Stimulated activated naive B cell treated with anti-CD40 and anti-IgM and Interleukin-4, amounts not matched to agents 10 μg/mL and 1 μg/mL and 100 μg/mL, for 72 hours (primary cell): ENCODE results near the gene ATRNL1.

Experiments
- ATAC-seq, 2 donors: fragments of 150-1000 bp; cut with Tn5 transposase; replicated peaks; 2 replicates each; pipeline ENCODE4 v1.10.0; 2021; ENCODE audit warnings: moderate library complexity in 1 of 2
- DNase-seq: peaks from one replicate; pipeline ENCODE4 v3.0.0; 2021
- H3K27ac Mint-ChIP-seq: one replicate; pipeline ENCODE4 v1.8.0; 2022; ENCODE audit warnings: mild to moderate bottlenecking, mixed read lengths
- H3K27me3 Mint-ChIP-seq, 2 donors: one replicate each; pipeline ENCODE4 v1.8.0; 2022; ENCODE audit warnings: mixed read lengths in 2 of 2
- H3K36me3 Mint-ChIP-seq, 2 donors: one replicate each; pipeline ENCODE4 v1.8.0; 2022; ENCODE audit warnings: mixed read lengths in 2 of 2, mild to moderate bottlenecking in 1 of 2
- H3K4me1 Mint-ChIP-seq, 2 donors: one replicate each; pipeline ENCODE4 v1.8.0; 2022; ENCODE audit warnings: mixed read lengths in 2 of 2, mild to moderate bottlenecking in 1 of 2
- H3K4me3 Mint-ChIP-seq, 2 donors: one replicate each; pipeline ENCODE4 v1.8.0; 2022; ENCODE audit warnings: mild to moderate bottlenecking in 2 of 2, mixed read lengths in 2 of 2, moderate library complexity in 1 of 2
- H3K9me3 Mint-ChIP-seq, 2 donors: one replicate each; pipeline ENCODE4 v1.8.0; 2022; ENCODE audit warnings: mixed read lengths in 2 of 2, mild to moderate bottlenecking in 1 of 2

Gene ATRNL1

DNA sequence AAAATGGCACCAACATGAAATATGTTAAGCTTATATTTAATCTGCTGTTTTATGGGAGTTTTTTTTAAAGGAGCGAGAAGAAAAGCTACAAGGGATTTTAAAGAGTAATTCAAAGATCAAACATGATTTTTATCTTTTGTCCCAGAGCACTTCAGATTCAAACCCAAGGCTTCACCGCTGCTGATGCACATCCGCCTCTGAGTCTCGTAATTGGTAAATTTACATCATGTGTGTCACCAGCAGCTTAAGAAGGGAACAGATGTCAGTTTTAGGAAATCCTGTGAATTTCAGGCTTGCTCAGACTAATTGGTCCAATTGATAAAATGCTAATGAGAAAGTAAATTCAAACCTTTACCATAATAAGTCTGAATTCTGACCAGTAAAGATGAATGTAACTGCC is 773.5 kb downstream of the ATRNL1 start:
- Mint-ChIP-seq H3K9me3 (no peaks in the 10 kb centered on the region), H3K27ac (no peak overlapping the region), H3K27me3 (no peaks in the 10 kb centered on the region), H3K36me3 (no peaks in the 10 kb centered on the region), H3K4me3 (no peak overlapping the region), H3K4me1 (no peaks in the 10 kb centered on the region)
- DNase-seq = no peak
- no peak for ATAC-seq

- ATAC-seq (no peak), DNase-seq (no peak)
- Mint-ChIP-seq H3K4me3 (no peak overlapping the region), H3K27me3 (no peaks in the 10 kb centered on the region), H3K4me1 (no peaks in the 10 kb centered on the region), H3K36me3 (no peaks in the 10 kb centered on the region), H3K9me3 (no peaks in the 10 kb centered on the region), H3K27ac (no peak overlapping the region)
Observed at GRCh38 chr10:115867305-115867704, 774.1 kb downstream of the ATRNL1 start.

- ATAC-seq = no peak
- no peak overlapping the region for H3K4me3 Mint-ChIP-seq
- DNase-seq = no peak
- no peaks in the 10 kb centered on the region for H3K27me3 Mint-ChIP-seq
- H3K36me3 Mint-ChIP-seq = no peaks in the 10 kb centered on the region
- peaks cover 0 to 2% of the 10 kb centered on the region in 2 donors for H3K9me3 Mint-ChIP-seq
- no peak overlapping the region for H3K27ac Mint-ChIP-seq
- H3K4me1 Mint-ChIP-seq = no peaks in the 10 kb centered on the region
Observed at GRCh38 chr10:115871855-115872254, 778.7 kb downstream of the ATRNL1 start.

GRCh38 chr10:115875172-115875571 is 782.0 kb downstream of the ATRNL1 start:
- H3K36me3 Mint-ChIP-seq = no peaks in the 10 kb centered on the region
- ATAC-seq (no peak), DNase-seq (no peak)
- no peak overlapping the region for H3K27ac Mint-ChIP-seq
- H3K27me3 Mint-ChIP-seq = no peaks in the 10 kb centered on the region
- peaks cover 2 to 3% of the 10 kb centered on the region in 2 donors for H3K9me3 Mint-ChIP-seq
- H3K4me3 Mint-ChIP-seq = no peak overlapping the region
- H3K4me1 Mint-ChIP-seq = no peaks in the 10 kb centered on the region

- no peaks in the 10 kb centered on the region for H3K4me1 Mint-ChIP-seq
- H3K27me3 Mint-ChIP-seq = no peaks in the 10 kb centered on the region
- H3K4me3 Mint-ChIP-seq = no peak overlapping the region
- peaks cover 2 to 3% of the 10 kb centered on the region in 2 donors for H3K9me3 Mint-ChIP-seq
- no peak for DNase-seq
- H3K36me3 Mint-ChIP-seq = no peaks in the 10 kb centered on the region
- peak; percentile 51 to 65 for ATAC-seq
- H3K27ac Mint-ChIP-seq = no peak overlapping the region
Observed at GRCh38 chr10:115879372-115880089, 786.4 kb downstream of the ATRNL1 start.

- H3K27ac Mint-ChIP-seq = no peak overlapping the region
- peaks cover 2 to 6% of the 10 kb centered on the region in 2 donors for H3K9me3 Mint-ChIP-seq
- no peaks in the 10 kb centered on the region for H3K36me3 Mint-ChIP-seq
- H3K4me3 Mint-ChIP-seq = no peak overlapping the region
- DNase-seq (no peak), ATAC-seq (no peak)
- H3K27me3 Mint-ChIP-seq = no peaks in the 10 kb centered on the region
- no peaks in the 10 kb centered on the region for H3K4me1 Mint-ChIP-seq
Observed at GRCh38 chr10:115882021-115882420, 788.9 kb downstream of the ATRNL1 start.

- no peak for ATAC-seq
- Mint-ChIP-seq H3K4me3 (no peak overlapping the region), H3K27me3 (no peaks in the 10 kb centered on the region), H3K9me3 (peaks cover 4 to 6% of the 10 kb centered on the region in 2 donors), H3K4me1 (no peaks in the 10 kb centered on the region), H3K27ac (no peak overlapping the region), H3K36me3 (no peaks in the 10 kb centered on the region)
- DNase-seq = no peak
Observed at GRCh38 chr10:115883372-115883771, 790.2 kb downstream of the ATRNL1 start.

- DNase-seq (no peak), ATAC-seq (no peak)
- Mint-ChIP-seq H3K36me3 (no peaks in the 10 kb centered on the region), H3K4me1 (no peaks in the 10 kb centered on the region), H3K27ac (no peak overlapping the region), H3K4me3 (no peak overlapping the region), H3K27me3 (no peaks in the 10 kb centered on the region), H3K9me3 (peaks cover 3 to 4% of the 10 kb centered on the region in 2 donors)
Observed at GRCh38 chr10:115884331-115884730, 791.2 kb downstream of the ATRNL1 start.

DNA sequence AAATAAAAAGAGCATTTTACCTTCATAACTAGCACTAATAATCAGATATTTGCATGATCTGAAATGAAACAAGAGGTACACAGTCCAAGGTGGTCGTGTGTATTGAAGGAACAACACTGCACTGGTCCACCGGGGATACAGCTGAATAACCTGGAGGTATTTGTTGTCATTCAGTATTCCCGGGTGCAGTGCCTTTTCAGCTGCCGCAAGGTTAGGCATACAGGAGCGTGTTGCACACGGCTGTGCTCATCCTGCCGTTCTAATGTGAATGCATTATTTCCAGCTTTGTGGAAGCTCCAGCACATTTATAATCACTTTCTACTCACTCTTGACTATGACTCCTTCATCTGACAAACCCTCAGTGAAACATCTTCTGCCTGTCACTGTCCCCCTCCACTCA is 802.0 kb downstream of the ATRNL1 start:
- H3K4me1 Mint-ChIP-seq = no peaks in the 10 kb centered on the region
- peaks cover 0 to 2% of the 10 kb centered on the region in 2 donors for H3K9me3 Mint-ChIP-seq
- no peak overlapping the region for H3K4me3 Mint-ChIP-seq
- H3K27me3 Mint-ChIP-seq = no peaks in the 10 kb centered on the region
- no peak for ATAC-seq
- no peak overlapping the region for H3K27ac Mint-ChIP-seq
- no peaks in the 10 kb centered on the region for H3K36me3 Mint-ChIP-seq
- DNase-seq = no peak

DNA sequence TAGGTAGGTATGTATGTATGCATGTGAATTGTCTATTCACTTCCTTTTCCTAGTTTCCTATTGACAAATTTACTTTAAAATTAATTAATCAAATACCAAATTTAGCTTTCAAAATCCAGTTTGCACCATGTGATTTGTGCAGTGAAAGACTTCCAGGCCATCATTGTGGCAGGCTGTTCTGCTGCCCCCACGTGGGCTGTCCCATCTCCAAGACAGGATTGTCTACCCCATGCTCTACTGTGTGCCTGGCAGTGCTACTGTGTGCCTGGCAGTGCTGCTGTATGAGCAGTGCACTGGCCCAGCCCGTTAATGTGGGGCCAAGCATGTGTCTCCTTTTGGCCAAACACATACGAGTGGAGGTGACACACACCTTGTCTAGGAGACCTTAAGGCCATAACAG is 805.1 kb downstream of the ATRNL1 start:
- ATAC-seq = no peak

DNA sequence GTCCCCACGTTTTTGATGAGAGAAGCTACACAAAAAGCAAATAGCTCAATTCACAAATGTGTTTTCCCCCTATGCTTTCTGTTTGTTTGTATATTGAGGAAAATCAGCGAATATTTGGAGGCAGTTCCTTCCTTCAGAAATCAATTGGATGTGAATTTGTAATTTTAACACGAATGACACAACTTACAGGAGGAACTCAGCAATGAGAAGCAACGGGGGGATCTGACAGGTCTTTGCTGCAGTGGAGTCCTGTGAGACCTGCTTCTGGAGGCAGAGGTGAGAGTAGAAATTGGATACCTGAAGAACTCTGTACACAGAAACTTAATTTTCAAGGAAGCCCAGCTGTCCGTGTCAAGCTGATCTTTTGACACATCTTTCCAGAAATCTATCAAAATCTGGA is 809.4 kb downstream of the ATRNL1 start:
- no peaks in the 10 kb centered on the region for H3K9me3 Mint-ChIP-seq
- H3K27ac Mint-ChIP-seq = no peak overlapping the region
- no peaks in the 10 kb centered on the region for H3K27me3 Mint-ChIP-seq
- H3K36me3 Mint-ChIP-seq = no peaks in the 10 kb centered on the region
- no peak for DNase-seq
- no peak for ATAC-seq
- H3K4me3 Mint-ChIP-seq = no peak overlapping the region
- H3K4me1 Mint-ChIP-seq = no peaks in the 10 kb centered on the region

More for the DNA sequence above, 805.1 kb downstream of the ATRNL1 start:
- no peaks in the 10 kb centered on the region for H3K4me1 Mint-ChIP-seq
- no peaks in the 10 kb centered on the region for H3K36me3 Mint-ChIP-seq
- H3K9me3 Mint-ChIP-seq = peaks cover 0 to 2% of the 10 kb centered on the region in 2 donors
- no peaks in the 10 kb centered on the region for H3K27me3 Mint-ChIP-seq
- no peak overlapping the region for H3K4me3 Mint-ChIP-seq
- no peak for DNase-seq
- H3K27ac Mint-ChIP-seq = no peak overlapping the region

DNA sequence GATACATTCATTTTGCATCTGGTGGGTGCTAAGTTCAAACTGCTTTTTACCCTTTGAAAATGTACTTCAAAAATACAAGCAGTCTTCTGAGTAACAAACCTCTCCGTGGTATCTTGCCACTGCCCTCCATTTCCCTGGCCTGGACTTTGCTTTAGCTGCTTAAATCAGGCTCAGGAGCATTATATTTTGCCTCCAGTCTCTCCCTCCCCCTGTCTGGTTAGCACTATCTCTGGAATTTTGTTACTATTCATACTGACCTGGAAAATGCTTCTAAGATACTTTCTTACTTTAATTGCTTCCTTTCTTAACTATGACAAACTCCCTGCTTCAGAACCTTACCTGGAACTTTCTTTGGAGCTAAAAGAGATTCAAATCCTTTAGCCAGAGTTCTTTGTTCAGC is 810.0 kb downstream of the ATRNL1 start:
- no peak for ATAC-seq
- Mint-ChIP-seq H3K36me3 (no peaks in the 10 kb centered on the region), H3K27ac (no peak overlapping the region)

GRCh38 chr10:115903845-115904244 is 810.7 kb downstream of the ATRNL1 start:
- Mint-ChIP-seq H3K27ac (no peak overlapping the region), H3K27me3 (no peaks in the 10 kb centered on the region), H3K4me3 (no peak overlapping the region), H3K4me1 (no peaks in the 10 kb centered on the region), H3K36me3 (no peaks in the 10 kb centered on the region), H3K9me3 (no peaks in the 10 kb centered on the region)
- ATAC-seq (peak in 1 of 2 donors; percentile 19), DNase-seq (no peak)

More for the DNA sequence above, 810.0 kb downstream of the ATRNL1 start:
- Mint-ChIP-seq H3K27me3 (no peaks in the 10 kb centered on the region), H3K9me3 (no peaks in the 10 kb centered on the region), H3K4me3 (no peak overlapping the region), H3K4me1 (no peaks in the 10 kb centered on the region)
- no peak for DNase-seq

DNA sequence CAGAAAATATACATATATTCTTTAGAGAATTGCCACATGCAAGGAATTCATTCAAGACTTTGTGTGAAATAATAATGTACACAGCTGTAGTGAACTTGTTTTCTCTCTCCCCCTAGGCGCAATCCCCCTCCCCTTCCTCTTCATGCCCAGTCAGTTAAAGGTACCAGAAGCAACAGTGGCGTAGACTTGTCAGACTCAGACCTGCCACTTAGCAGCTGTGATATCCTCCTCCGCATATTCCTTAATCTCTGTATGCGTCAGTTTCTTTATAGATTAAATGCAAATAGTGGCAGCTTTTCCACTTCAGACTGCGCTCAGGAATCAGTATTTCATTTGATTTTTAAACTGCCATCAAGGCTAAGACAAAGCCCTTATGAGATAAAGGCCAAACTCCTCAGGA is 815.9 kb downstream of the ATRNL1 start:
- H3K9me3 Mint-ChIP-seq = peaks cover 2% of the 10 kb centered on the region in 2 donors
- H3K4me3 Mint-ChIP-seq = no peak overlapping the region
- H3K4me1 Mint-ChIP-seq = no peaks in the 10 kb centered on the region
- no peak overlapping the region for H3K27ac Mint-ChIP-seq
- no peak for ATAC-seq
- DNase-seq = no peak
- no peaks in the 10 kb centered on the region for H3K36me3 Mint-ChIP-seq
- H3K27me3 Mint-ChIP-seq = no peaks in the 10 kb centered on the region

DNA sequence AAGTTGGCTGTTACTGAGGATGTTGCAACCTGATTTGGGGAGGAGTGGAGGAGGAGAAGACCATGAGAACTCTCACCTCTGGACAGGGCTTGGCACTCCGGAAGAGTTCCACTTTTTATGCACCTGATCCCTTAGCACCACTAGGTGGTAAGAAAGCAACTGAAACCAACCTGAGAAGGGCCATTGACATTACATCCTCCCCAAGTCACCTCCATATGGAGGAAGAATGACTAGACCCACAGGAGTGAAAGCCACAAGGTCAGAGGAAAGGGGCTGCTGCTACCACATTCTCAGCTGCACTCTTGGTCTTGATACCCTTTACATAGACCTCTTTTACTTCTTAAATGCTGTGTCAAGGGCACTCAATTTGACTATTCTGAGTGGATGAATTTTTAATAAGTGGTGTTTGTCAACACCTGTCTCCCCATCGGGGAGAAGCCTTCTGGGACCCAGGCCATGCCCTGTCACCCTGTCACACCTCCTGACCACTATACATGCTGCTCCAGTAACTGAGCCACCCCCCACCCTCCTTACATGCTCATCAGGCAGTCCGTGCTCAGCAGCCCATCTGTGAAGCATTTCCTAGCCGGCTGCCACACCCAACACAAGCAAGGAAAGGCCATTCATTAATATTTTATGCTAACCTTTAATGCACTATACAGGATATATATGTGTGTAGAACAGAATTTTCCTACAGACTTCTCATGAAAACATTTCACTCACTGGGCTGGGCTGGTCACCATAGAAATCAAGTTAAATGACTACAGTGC is 817.0 kb downstream of the ATRNL1 start:
- no peaks in the 10 kb centered on the region for H3K4me1 Mint-ChIP-seq
- DNase-seq (no peak), ATAC-seq (no peak)
- H3K36me3 Mint-ChIP-seq = no peaks in the 10 kb centered on the region
- H3K27ac Mint-ChIP-seq = no peak overlapping the region
- H3K4me3 Mint-ChIP-seq = no peak overlapping the region
- peaks cover 4 to 5% of the 10 kb centered on the region in 2 donors for H3K9me3 Mint-ChIP-seq
- H3K27me3 Mint-ChIP-seq = no peaks in the 10 kb centered on the region
